ENCODE measurements around the gene RNU2-63P.
A peak's percentile ranks its signal among the peaks of the same experiment; 100 is the strongest.
"Not testable (repeated sequence)": the region's sequence is repeated elsewhere in the genome, so short reads cannot be mapped to it uniquely, and the experiment has no call there.

RNU2-63P gene

DNA sequence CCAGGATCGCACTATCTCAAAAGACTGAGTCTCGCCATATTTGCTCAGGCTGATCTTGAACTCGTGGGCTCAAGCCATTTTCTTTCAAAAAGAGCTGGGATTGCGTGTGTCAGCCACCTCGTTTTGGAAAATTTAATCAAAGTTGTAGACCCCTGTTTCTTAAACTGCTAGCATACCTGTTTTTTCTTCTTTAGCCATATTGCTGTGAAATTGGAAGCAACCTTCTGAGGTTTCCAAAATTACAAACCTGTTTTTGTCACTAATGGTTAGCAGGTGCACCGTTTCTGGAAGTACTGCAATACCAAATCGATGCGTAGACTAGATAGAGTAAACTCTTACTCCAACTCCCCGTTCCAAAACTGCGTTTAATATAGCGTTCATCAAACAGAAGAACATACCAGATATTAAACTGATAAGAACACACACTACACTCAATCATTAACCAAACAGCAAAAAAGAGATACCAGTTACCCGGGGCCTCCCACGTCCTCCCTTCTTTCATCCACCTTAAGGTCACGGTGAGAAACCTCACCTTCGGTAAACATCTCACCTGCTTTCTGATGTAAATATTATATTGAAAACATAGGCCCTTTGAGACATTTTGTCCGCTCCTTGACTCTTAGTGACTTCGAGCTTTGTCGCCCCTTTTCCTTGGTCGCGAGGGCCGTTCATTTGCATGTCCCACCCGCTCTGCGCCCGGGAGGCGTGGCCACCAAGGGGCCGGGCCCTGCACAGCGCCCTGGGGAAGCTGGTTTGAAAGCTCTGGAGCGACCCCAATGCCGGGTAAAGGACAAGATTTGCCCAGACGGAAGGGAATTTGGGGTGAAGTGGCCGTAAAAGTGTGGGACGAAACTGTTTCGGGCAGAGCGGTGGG is at the start of gene RNU2-63P:
Gene RNU2-63P (minus strand): TSS at position 462 of the 874 bp plus-strand sequence.
- DNase-seq (ENCODE audit: low read depth, low spot score) = peak; percentile 45

DNA sequence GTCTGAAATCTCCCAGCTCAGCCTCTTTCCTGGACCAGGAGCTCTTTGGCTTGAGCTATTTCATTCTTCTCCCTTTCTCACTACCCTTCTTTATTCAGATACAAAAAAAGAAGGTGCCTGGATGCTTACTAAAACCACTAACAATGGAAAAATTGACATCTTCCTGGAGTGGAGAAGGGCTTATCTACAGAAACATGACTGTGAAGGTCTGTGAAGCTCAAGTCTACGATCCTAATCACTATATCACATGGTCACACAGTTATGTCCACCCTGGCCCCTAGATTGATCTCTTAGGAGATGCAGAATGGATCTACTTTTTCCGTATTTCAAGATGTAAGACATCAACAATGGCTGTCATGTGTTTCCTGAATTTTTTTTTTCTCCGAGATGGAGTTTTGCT is 44.9 kb upstream of the RNU2-63P start:
- no peak for DNase-seq (ENCODE audit: low read depth, low spot score)

DNA sequence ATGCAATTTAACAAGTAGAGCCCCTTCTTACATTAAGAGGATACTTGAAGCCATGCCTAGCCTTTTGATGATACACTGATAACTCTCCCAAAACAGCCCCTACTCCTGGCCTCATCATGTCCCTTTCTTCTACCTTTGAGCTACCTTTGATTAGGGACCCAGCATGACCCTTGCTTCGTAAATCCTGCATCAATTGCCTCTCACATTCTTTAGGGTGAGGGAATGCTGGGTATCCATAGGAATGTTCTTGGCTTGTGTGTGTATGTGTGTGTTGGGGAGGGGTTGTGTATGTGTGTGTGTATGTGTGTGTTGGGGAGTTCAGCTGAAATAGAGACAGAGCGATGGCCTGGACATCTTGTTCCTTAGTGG is 44.5 kb upstream of the RNU2-63P start:
- no peak for DNase-seq (ENCODE audit: low read depth, low spot score)

DNA sequence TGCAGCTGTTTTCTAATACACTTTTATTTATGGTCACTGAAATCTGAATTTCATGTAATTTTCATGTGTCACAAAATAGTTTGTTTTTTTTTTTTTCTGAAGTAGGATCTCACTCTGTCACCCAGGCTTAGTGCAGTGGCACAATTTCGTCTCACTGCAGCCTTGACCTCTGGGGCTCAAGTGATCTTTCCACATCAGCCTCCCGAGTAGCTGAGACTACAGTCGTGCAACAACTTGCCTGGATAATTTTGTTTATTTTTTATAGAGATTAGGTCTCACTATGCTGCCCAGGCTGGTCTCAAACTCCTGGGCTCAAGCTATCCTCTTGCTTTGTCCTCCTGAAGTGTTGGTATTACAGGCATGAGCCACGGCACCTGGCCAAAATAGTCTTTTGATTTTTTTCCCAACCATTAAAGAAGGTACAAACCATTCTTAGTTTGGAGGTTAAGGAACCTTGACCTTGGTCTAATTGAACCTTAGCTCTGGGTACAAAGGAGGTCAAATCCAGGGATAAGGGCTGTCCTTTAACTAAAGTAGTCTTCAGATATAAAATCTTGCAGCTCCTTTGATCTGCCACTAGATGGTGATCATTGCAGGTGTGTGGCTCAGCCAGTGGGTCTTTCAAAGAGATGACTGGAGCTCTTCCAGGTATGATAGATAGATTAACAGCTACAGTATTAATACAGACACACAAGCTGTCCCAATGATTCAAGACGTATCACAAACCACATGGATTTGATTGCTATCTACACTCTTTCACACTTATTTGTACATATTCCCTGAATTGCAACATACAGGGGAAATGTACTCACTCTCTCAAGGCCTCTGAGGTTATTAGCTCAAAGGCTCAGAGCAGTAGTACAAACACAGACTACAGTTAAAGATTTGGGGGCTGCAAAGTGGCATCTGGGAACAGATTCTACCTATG is 43.9 kb upstream of the RNU2-63P start:
- DNase-seq (ENCODE audit: low read depth, low spot score) = no peak

DNA sequence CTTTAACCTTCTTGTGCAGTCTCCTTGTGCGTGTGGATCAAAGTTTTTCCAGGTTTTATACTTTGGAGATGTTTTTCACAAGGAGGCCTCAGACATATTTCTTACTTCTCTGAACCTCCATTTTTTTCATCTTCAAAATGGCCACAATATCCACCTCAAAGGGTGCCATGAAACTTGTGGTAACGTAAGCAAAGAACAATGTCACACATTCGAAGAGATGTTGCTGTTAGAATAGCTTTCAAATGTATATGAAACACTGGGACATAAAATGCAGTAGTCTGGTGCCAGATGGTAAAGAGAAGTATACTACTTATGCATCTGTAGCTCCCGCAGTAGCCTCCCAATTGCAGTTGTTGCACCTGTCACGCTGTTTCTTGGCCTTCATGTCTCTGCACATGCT is 41.8 kb upstream of the RNU2-63P start:
- no peak for DNase-seq (ENCODE audit: low read depth, low spot score)

DNA sequence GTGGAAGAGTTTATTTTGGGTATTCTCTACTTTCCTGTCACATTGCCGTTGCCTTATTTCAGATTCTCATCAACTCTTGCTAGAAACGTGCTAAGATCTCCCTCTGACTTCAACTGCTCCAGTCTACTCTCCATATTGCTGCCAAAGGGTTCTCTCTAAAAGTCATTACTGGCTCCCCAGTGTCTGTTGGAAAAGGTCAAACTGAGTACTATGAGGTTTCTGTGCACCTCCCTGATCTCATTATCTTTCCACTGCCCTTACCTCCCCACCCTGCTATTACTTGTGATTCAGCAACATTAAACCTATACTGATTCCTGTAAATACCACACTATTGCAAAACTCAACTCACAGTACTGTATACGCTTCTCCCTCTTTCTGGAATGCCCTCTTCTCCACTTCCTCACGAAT is 41.1 kb upstream of the RNU2-63P start:
- no peak for DNase-seq (ENCODE audit: low read depth, low spot score)

DNA sequence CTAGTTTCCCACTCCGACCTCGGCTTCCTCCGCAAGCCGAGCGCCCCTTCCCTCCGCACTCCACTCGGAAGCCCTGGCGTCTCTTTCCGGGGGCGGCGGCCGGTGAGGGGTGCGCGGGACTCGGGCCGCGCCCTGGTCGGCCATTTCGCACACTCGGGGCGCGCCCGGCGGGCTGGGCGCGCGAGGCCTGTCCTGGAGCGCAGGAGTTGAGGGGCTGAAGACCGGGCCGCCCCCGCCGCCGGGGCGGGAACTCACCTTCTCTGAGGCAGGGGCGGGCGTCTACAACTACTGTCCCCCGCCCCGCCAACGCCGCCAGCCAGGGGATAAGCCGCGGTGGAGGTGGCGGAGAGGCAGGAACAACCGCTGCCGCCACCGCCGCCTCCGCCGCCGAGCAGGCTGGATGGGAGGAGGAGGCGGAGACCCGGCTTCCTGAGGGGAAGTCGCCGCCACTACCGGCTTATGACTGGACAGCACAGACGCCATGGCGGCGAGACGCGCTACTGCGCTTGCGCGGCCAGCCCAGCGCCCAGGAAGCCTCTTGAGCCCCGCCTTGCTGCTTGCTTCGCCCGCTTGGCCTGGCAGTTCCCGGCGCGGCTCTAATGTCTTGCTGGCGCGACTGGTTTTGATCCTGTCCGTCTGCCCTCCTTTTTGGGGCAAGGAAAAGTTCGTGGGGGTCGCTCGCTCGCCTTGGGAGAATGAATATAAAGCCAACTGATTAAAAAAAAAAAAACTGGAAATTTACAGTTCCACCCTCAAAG is 39.2 kb upstream of the RNU2-63P start, which contains the start of gene KRCC1:
Gene KRCC1 (minus strand): TSS at position 413 of the 758 bp plus-strand sequence. CDS start 27,220 bp downstream, outside the sequence.
- DNase-seq (ENCODE audit: low read depth, low spot score) = peak; percentile 77

DNA sequence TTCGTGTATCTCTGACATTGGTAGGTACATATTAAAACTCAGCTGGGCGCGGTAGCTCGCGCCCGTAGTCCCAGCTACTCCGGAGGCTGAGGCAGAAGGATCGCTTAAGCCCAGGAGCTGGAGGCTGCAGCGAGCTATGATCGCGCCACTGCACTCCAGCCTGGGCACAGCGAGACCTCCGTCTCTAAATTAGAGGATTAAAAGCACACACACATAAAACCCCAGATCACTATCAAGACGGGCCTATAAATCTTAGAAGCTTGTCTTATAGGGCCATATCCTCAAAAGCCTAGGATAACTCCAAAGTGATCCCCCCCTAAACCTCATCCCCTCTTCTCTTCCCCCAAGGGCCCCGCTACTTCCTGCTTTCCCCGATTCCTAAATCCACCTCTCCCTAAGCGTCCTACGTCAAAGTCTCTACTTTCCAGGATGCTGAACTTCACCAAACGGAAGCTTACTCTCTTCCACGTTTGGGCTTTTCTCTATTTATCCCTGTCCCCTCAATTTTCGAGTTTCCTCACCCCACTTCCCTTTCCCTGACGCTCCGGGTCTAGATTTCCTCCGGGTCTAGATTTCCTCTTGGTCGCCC is 38.5 kb upstream of the RNU2-63P start:
- DNase-seq (ENCODE audit: low read depth, low spot score) = no peak

DNA sequence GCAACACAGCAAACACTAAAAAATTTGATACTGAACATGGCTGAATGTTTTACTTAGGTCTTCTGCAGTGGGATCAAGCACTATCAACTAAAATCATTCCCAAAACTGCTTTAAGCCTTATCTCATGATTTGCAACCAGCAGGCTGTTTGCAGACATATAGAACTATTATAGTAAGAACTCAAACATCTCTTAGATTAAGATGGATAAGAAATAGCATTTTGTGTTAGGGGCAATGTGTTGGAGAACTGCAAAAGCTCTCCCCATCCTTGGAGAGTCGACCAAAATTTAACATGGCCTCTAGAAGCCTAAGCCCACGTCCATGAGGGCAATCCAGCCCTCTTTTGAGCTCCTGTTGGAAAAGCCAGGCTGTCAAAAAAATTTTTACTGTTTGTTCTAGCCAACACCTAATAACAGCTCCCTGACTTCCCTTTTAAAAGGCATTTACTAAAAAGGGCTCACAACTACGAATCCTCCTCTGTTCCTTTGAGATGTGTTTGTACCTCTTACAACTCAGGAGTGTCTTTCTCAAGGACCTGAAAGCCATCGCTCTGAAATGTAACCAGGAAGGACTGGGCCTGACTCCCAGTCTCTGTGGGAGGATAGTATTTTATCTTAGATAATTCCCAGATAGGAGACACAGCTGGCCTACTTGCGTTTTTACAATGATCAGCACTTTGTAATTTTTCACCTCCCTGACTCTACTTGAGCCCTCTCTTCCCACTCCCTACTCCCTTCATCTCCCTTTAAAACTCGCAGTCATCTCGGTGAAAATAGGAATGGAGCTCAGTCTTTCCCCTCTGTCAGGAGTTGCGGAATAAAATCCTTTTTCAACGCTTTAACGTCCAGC is 37.8 kb upstream of the RNU2-63P start:
- no peak for DNase-seq (ENCODE audit: low read depth, low spot score)

DNA sequence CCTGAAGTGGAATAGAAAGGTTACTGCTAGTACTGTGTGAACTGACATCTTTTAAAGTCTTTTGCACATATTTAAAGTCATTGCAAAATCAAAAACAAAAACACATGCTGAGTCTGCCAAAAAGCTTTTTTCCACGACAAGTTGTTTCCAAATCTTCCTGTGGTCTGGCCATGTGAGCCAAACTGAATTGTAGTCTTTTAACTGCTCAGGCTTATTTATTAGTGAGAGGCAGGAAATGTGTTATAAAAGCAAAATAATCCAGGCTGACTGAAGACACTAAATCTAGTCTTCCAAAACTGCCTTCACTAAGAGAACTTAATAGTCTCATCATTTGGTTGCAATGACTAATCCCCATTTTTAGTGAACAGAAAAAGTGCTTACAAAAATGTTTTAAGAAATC is 36.9 kb upstream of the RNU2-63P start:
- DNase-seq (ENCODE audit: low read depth, low spot score) = no peak

DNA sequence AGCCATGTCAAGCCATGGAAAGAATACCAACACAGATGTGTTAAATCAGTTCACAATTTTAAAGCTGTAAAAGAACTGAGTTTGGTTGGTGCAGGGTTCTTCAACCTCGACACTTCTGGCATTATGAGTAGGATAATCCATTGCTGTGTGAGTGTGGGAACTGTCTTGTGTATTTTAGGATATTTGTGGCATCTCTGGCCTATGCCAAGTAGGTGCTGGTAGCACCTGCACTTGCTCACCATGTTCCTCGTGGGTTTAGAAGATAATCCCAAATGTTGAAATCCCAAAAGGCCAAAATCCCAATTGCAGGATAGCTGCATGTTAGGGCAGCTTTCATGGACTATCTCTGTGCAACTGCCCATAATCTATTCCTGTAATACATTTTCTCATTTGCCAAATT is 35.4 kb upstream of the RNU2-63P start:
- DNase-seq (ENCODE audit: low read depth, low spot score) = no peak

DNA sequence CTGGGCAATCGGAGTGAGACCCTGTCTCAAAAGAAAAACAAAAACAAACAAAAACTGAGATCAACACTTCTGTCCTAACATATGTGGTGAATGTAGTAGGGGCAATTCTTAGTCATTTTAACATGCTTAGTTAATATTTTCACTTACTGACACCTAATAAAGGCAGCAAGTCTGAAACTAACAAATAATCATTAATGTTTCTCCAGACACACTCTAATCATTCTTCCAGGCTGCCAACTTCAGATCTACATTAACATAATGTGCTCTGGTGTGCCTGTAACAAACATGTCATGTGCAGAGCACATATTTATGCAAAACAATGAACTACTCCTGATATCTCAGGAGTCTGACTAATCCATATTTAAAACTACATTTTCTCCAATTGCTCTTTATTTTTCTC is 33.3 kb upstream of the RNU2-63P start:
- DNase-seq (ENCODE audit: low read depth, low spot score) = no peak

DNA sequence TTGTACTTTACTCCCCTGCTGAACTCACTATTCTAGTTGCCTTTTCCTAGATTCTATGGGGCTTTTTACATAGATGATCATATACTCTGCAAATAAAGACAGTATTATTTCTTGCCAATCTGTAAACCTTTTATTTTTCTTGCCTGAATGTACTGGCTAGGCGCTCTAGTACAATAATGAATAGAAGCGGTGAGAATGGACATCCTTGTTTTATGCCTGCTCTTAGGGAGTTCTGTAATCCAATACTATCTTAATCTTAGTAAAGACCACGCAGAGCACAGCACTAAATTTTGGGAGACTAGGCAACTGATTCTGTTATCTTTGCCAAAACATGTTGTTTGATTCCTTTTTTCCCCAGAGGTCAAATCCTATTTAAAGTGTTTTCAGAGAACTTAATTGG is 32.2 kb upstream of the RNU2-63P start:
- DNase-seq (ENCODE audit: low read depth, low spot score) = no peak

DNA sequence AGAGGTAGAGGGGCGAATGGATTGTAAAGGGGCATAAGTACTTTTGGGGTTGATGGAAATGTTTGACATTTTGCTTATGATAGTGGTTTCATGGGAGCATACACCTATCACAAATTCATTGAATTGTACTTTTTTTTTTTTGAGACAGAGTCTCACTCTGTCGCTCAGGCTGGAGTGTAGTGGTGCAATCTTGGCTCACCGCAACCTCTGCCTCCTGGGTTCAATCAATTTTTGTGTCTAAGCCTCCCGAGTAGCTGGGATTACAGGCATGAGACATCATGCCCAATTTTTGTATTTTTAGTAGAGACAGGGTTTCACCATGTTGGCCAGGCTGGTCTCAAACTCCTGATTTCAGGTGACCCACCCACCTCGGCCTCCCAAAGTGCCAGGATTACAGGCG is 29.2 kb upstream of the RNU2-63P start:
- not testable (repeated sequence) for DNase-seq (ENCODE audit: low read depth, low spot score)

DNA sequence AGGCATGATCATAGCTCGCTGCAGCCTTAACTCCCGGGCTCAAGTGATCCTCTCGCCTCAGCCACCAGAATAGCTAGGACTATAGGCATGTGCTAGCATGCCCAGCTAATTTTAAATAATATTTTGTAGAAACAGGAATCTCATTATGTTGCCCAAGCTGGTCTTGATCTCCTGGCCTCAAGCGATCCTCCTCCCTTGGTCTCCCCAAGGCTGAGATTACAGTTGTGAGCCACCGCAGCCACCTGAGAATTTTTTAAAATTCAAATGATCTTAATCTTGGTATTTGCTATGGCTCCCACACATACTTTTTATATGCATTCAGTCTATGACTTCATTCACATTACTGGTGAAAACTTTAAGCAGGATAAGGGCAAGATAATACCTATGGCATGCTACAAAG is 26.1 kb upstream of the RNU2-63P start:
- no peak for DNase-seq (ENCODE audit: low read depth, low spot score)

DNA sequence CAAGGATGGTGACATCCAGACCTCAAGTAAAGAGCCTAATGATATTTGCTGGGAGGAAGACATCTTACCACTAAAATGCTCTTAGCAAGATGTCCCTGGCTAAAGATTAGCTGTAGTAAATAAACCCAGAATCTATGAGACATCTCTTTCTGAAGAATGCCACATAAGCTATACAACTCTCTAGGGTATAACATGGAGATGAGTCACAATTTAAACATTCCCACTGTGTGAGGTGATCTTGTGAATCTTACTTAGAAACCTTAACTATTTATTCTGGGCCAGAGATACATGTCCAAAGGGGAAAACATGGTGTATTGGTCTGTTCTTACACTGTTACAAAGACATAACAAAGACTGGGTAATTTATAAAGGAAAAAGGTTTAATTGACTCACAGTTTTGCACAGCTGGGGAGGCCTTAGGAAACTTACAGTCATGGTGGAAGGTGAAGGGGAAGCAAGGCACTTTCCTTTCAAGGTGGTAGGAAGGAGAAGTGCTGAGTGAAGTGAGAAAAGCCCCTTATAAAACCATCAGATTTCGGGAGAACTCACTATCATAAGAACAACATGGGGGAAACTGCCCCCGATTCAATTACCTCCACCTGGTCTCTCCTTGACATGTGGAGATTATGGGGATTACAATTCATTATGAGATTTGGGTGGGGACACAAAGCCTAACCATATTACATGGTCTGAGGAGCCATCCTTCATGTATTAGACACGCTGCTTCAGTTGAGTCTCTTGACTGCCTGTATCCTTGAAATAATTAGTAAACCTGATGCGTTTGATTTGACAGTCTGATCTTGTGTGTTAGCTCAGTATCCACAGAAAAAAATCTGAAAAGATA is 22.1 kb upstream of the RNU2-63P start:
- no peak for DNase-seq (ENCODE audit: low read depth, low spot score)

DNA sequence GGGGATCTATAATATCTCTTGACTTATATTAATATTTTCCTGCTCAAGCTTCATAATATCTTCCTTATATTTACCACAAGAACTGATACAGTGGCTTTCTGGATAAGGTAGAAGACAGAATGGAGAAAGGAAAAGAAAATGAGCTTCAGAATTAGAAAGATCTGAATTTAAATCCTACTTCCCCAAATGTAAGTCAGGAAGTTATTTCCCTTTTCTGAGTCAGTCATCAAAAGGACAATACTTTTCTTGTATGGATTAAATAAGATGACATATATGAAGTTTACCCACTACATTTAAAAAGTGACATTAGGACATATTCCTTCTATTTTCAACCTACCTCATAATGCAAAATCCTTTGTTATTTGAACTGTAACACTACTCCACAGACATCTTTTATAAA is 20.3 kb upstream of the RNU2-63P start:
- no peak for DNase-seq (ENCODE audit: low read depth, low spot score)

DNA sequence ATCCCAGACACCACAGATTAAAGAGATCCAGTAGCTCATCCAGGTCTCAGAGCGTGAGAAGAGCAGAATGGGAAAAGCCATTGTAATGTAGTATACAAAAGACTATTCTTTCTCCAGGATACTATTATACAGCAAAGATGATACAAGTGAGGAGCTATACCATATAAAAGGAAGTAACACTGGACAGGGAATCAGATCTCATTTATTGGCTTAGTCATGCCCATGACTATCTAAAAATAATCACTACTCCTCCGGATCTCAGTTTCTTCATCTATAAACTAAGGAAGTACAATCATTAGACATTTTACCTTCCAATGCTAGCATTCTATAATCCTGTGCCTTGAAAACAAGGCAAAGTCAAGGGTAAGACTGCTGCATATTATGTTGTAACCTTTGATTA is 19.8 kb upstream of the RNU2-63P start:
- DNase-seq (ENCODE audit: low read depth, low spot score) = no peak

DNA sequence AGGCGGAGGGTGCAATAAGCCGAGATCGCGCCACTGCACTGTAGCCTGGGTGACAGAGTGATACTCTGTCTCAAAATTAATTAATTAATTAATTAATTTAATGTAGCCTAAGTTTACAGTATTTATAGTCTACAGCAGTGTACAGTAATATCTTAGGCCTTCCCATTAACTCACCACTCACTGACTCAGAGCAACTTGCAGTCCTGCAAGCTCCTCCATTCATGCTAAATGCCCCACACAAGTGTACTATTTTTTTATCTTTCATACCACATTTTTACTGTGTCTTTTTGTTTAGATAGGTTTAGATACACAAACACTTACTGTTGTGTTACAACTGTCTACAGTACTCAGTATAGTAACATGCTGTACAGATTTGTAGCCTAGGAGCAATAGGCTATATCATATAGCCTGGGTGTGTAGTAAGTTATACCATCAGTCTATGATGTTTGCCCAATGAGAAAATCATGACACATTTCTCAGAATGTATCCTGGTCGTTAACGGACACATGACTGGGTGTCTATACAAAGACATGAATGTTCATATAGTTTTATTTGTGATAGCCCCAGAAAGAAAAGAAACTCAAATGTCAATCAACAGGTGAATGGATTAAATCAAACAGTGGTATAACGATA is 15.8 kb upstream of the RNU2-63P start:
- no peak for DNase-seq (ENCODE audit: low read depth, low spot score)

Data from activated naive CD8-positive, alpha-beta T cell treated with anti-CD3 and anti-CD28 coated beads, Interleukin-2, amount 50 U/mL, for 16 hours (primary cell).